ENCODE data around the gene SMYD3.
A peak's percentile ranks its signal among the peaks of the same experiment; 100 is the strongest.

Gene SMYD3

GRCh38 chr1:245810181-245810769 is 696.8 kb downstream of the SMYD3 start:
- Histone ChIP-seq H3K9ac (ENCODE audit: low read length) (no peak overlapping the region), H3K36me3 (ENCODE audit: low read length) (no peaks in the 10 kb centered on the region), H3K9me2 (replicated peaks; ENCODE audit: insufficient read depth, low read length) (no peaks in the 10 kb centered on the region), H3F3A (ENCODE audit: insufficient read depth) (no peaks in the 10 kb centered on the region), H3K4me2 (ENCODE audit: low read depth, low read length, poor library complexity, severe bottlenecking) (no peak overlapping the region), H3K4me3 (ENCODE audit: insufficient read depth, low read length, poor library complexity, severe bottlenecking) (no peak overlapping the region), H3K79me2 (ENCODE audit: insufficient read depth, low read length) (no peaks in the 10 kb centered on the region), H3K27me3 (ENCODE audit: low read length) (no peaks in the 10 kb centered on the region), H2AFZ (ENCODE audit: low read depth, low read length, severe bottlenecking) (no peak overlapping the region), H3K9me3 (ENCODE audit: insufficient read depth, low read length) (no peaks in the 10 kb centered on the region), H3K27ac (ENCODE audit: low read depth, low read length) (no peak overlapping the region), H4K20me1 (ENCODE audit: low read depth, low read length) (no peaks in the 10 kb centered on the region)
- TF ChIP-seq EZH2phosphoT487 (conservative IDR thresholded peaks at IDR 0.05; ENCODE audit: low read length) (no peak), CTCF (IDR thresholded peaks at IDR 0.05; ENCODE audit: insufficient read depth, low read length, poor library complexity, severe bottlenecking) (no peak)

GRCh38 chr1:245809361-245809760 is 697.7 kb downstream of the SMYD3 start:
- no peaks in the 10 kb centered on the region for H3K79me2 ChIP-seq (ENCODE audit: insufficient read depth, low read length)
- no peaks in the 10 kb centered on the region for H3K36me3 ChIP-seq (ENCODE audit: low read length)
- H3K9me3 ChIP-seq (ENCODE audit: insufficient read depth, low read length), result no peaks in the 10 kb centered on the region
- no peak overlapping the region for H3K27ac ChIP-seq (ENCODE audit: low read depth, low read length)
- H3K4me3 ChIP-seq (ENCODE audit: insufficient read depth, low read length, poor library complexity, severe bottlenecking), result no peak overlapping the region
- TF ChIP-seq CTCF (IDR thresholded peaks at IDR 0.05; ENCODE audit: insufficient read depth, low read length, poor library complexity, severe bottlenecking), result no peak
- H3K27me3 ChIP-seq (ENCODE audit: low read length), result no peaks in the 10 kb centered on the region
- H4K20me1 ChIP-seq (ENCODE audit: low read depth, low read length), result no peaks in the 10 kb centered on the region
- no peak overlapping the region for H3K9ac ChIP-seq (ENCODE audit: low read length)
- no peak overlapping the region for H3K4me2 ChIP-seq (ENCODE audit: low read depth, low read length, poor library complexity, severe bottlenecking)
- H3F3A ChIP-seq (ENCODE audit: insufficient read depth), result no peaks in the 10 kb centered on the region
- no peak overlapping the region for H2AFZ ChIP-seq (ENCODE audit: low read depth, low read length, severe bottlenecking)
- H3K9me2 ChIP-seq (replicated peaks; ENCODE audit: insufficient read depth, low read length), result no peaks in the 10 kb centered on the region

- Histone ChIP-seq H3K27ac (ENCODE audit: low read depth, low read length) (no peak overlapping the region), H3K4me3 (ENCODE audit: insufficient read depth, low read length, poor library complexity, severe bottlenecking) (no peak overlapping the region), H3K79me2 (ENCODE audit: insufficient read depth, low read length) (no peaks in the 10 kb centered on the region), H3K27me3 (ENCODE audit: low read length) (no peaks in the 10 kb centered on the region), H3K9me3 (ENCODE audit: insufficient read depth, low read length) (no peaks in the 10 kb centered on the region), H3K9ac (ENCODE audit: low read length) (no peak overlapping the region), H4K20me1 (ENCODE audit: low read depth, low read length) (no peaks in the 10 kb centered on the region), H3F3A (ENCODE audit: insufficient read depth) (no peaks in the 10 kb centered on the region), H3K9me2 (replicated peaks; ENCODE audit: insufficient read depth, low read length) (no peaks in the 10 kb centered on the region), H3K4me2 (ENCODE audit: low read depth, low read length, poor library complexity, severe bottlenecking) (peak overlapping the region; percentile 18), H3K36me3 (ENCODE audit: low read length) (no peaks in the 10 kb centered on the region), H2AFZ (ENCODE audit: low read depth, low read length, severe bottlenecking) (no peak overlapping the region)
- TF ChIP-seq EZH2phosphoT487 (conservative IDR thresholded peaks at IDR 0.05; ENCODE audit: low read length), result no peak
- no peak for TF ChIP-seq CTCF (IDR thresholded peaks at IDR 0.05; ENCODE audit: insufficient read depth, low read length, poor library complexity, severe bottlenecking)
Measured at GRCh38 chr1:245807954-245808719, 698.9 kb downstream of the SMYD3 start.
